HCT116 (cell line): ENCODE results near the gene CSNK2A2. TPM values are rescaled to one million over a fixed set of nuclear protein-coding genes. Genes with fewer than 3 reads are reported as not detected.

Experiments used
- ATAC-seq: fragments of 200-7000 bp; cut with Tn5 transposase; 2 replicates; pipeline ENCODE4 v1.9.1; 2020; ENCODE audit warnings: mild to moderate bottlenecking, moderate library complexity
- BruUV-seq: library from RNA; stranded (reverse); fragments of 400-500 nt; replicated peaks from 2 replicates; lab custom pipeline; 2021; lab: Mats Ljungman, UMichigan
- CTCF ChIA-PET: fragments of 300-600 bp; sonication (Branson Sonifier 250); formaldehyde crosslinking; loops from one replicate; lab custom pipeline; 2021; ENCODE audit warnings: antibody characterized with exemption; lab: Charles Lee
- POLR2A ChIA-PET: fragments of 300-600, 350-600 bp; sonication (Branson Sonifier 250); formaldehyde crosslinking; loops from one replicate; lab custom pipeline; 2021; ENCODE audit warnings: antibody characterized with exemption; lab: Charles Lee
- RAD21 ChIA-PET, 2 experiments: fragments of 300-600 bp; sonication (Branson Sonifier 250); formaldehyde crosslinking; loops; one replicate each; lab custom pipeline; 2023; ENCODE audit warnings: low total read pairs in 2 of 2; ENCODE audit not compliant: uncharacterized antibody in 2 of 2, unreplicated experiment in 2 of 2, low non-redundant PET in 1 of 2; lab: Charles Lee
- DNase-seq: peaks from one replicate; pipeline ENCODE4 v3.0.0-alpha.2; 2010; ENCODE audit warnings: low read depth, low spot score
- H2AFZ ChIP-seq: fragments of 200-600 bp; shearing (Covaris generic), sonication (generic); 2 replicates; pipeline ENCODE4 v1.6.1; 2017; ENCODE audit warnings: low read depth, mixed run types, mixed read lengths, antibody characterized with exemption, low read length; ENCODE audit not compliant: poor library complexity, severe bottlenecking
- H3K27ac ChIP-seq: 2 replicates; pipeline ENCODE4 v1.5.1; 2012; ENCODE audit warnings: low read depth, low read length
- H3K27me3 ChIP-seq: fragments of 200-600 bp; sonication (generic); 2 replicates; pipeline ENCODE4 v1.6.1; 2016; ENCODE audit warnings: mixed run types, low read length, mixed read lengths; ENCODE audit not compliant: insufficient read depth
- H3K36me3 ChIP-seq, 2 experiments: fragments of 200-500 bp in 1 of 2; fragments of 200-600 bp in 1 of 2; sonication (Bioruptor generic) in 1 of 2; sonication (generic) in 1 of 2; 2 replicates each; pipeline versions ENCODE4 v1.5.1 to v1.6.1; 2014 to 2016; ENCODE audit warnings: low read length in 2 of 2, inconsistent platforms in 1 of 2, mixed read lengths in 1 of 2, mixed run types in 1 of 2; ENCODE audit not compliant: insufficient read depth in 2 of 2, control insufficient read depth in 1 of 2
- H3K4me1 ChIP-seq, 2 experiments: fragments of 200-600 bp in 1 of 2; sonication (generic) in 1 of 2; 2 replicates each; pipeline versions ENCODE4 v1.5.1 to v1.6.1; 2012 to 2017; ENCODE audit warnings: low read length in 2 of 2, inconsistent platforms in 1 of 2, mild to moderate bottlenecking in 1 of 2, mixed read lengths in 1 of 2, mixed run types in 1 of 2, moderate library complexity in 1 of 2; ENCODE audit not compliant: insufficient read depth in 2 of 2, control insufficient read depth in 1 of 2
- H3K4me2 ChIP-seq: fragments of 200-600 bp; sonication (generic); 2 replicates; pipeline ENCODE4 v1.6.1; 2017; ENCODE audit warnings: mixed run types, low read length, mixed read lengths
- H3K4me3 ChIP-seq, 2 experiments: fragments of 200-600 bp in 1 of 2; sonication (generic) in 1 of 2; replicated peaks in 1 of 2; 2 replicates each; pipeline ENCODE4 v1.5.1; 2011 to 2016; ENCODE audit warnings: low read length in 2 of 2, control low read depth in 1 of 2, low read depth in 1 of 2, mild to moderate bottlenecking in 1 of 2, mixed read lengths in 1 of 2, mixed run types in 1 of 2
- H3K79me2 ChIP-seq: fragments of 200-600 bp; sonication (generic); 2 replicates; pipeline ENCODE4 v1.6.1; 2017; ENCODE audit warnings: mild to moderate bottlenecking, mixed run types, low read length, moderate library complexity, mixed read lengths; ENCODE audit not compliant: insufficient read depth
- H3K9ac ChIP-seq: fragments of 200-600 bp; sonication (generic); 2 replicates; pipeline ENCODE4 v1.6.1; 2016; ENCODE audit warnings: low read length, mixed read lengths
- H3K9me2 ChIP-seq: fragments of 200-600 bp; sonication (generic), shearing (Covaris generic); 2 replicates; pipeline ENCODE4 v1.6.1; 2017; ENCODE audit warnings: mixed run types, mild to moderate bottlenecking, moderate library complexity; ENCODE audit not compliant: insufficient read depth
- H3K9me3 ChIP-seq, 2 experiments: fragments of 200-500 bp in 1 of 2; fragments of 200-600 bp in 1 of 2; sonication (Bioruptor generic) in 1 of 2; sonication (generic) in 1 of 2; 2 replicates each; pipeline ENCODE4 v1.6.1; 2014 to 2017; ENCODE audit warnings: low read length in 2 of 2, mixed read lengths in 2 of 2, inconsistent platforms in 1 of 2, low read depth in 1 of 2, mild to moderate bottlenecking in 1 of 2, mixed run types in 1 of 2, moderate library complexity in 1 of 2; ENCODE audit not compliant: control insufficient read depth in 1 of 2, insufficient read depth in 1 of 2
- H4K20me1 ChIP-seq: fragments of 200-600 bp; sonication (generic), shearing (Covaris generic); 2 replicates; pipeline ENCODE4 v1.6.1; 2017; ENCODE audit warnings: mixed run types, mild to moderate bottlenecking, moderate library complexity; ENCODE audit not compliant: insufficient read depth
- ATF3 ChIP-seq: IDR thresholded peaks from 2 replicates; pipeline ENCODE4 v1.6.1; 2012
- CBX3 ChIP-seq: IDR thresholded peaks from 2 replicates; pipeline ENCODE4 v1.6.1; 2012; ENCODE audit warnings: low read depth
- CEBPB ChIP-seq: IDR thresholded peaks from 2 replicates; pipeline ENCODE4 v1.6.1; 2012; ENCODE audit warnings: low read depth
- CTCF ChIP-seq, 3 experiments: fragments of 200-600 bp in 1 of 3; sonication (generic) in 1 of 3; IDR thresholded peaks in 2 of 3; conservative IDR thresholded peaks in 1 of 3; 2 replicates each; pipeline ENCODE4 v1.5.1; 2012 to 2017; ENCODE audit warnings: low read depth in 2 of 3, low read length in 2 of 3, antibody characterized with exemption in 1 of 3, borderline replicate concordance in 1 of 3, control low read depth in 1 of 3, mild to moderate bottlenecking in 1 of 3, mixed read lengths in 1 of 3, mixed run types in 1 of 3, moderate library complexity in 1 of 3; ENCODE audit not compliant: insufficient read depth in 1 of 3
- EGR1 ChIP-seq: IDR thresholded peaks from 2 replicates; pipeline ENCODE4 v1.6.1; 2012; ENCODE audit warnings: low read depth
- EZH2phosphoT487 ChIP-seq: fragments of 200-600 bp; IDR thresholded peaks from 2 replicates; pipeline ENCODE4 v1.6.1; 2018; ENCODE audit warnings: antibody characterized with exemption, borderline replicate concordance
- FOSL1 ChIP-seq: IDR thresholded peaks from 2 replicates; pipeline ENCODE4 v1.6.1; 2012; ENCODE audit warnings: low read depth
- POLR2AphosphoS5 ChIP-seq: IDR thresholded peaks from 2 replicates; pipeline ENCODE4 v1.6.1; 2011; ENCODE audit warnings: mild to moderate bottlenecking, low read depth, low read length, moderate library complexity
- RAD21 ChIP-seq: IDR thresholded peaks from 2 replicates; pipeline ENCODE4 v1.6.1; 2012; ENCODE audit warnings: low read depth, mild to moderate bottlenecking
- REST ChIP-seq: IDR thresholded peaks from 2 replicates; pipeline ENCODE4 v1.6.1; 2012; ENCODE audit warnings: low read depth
- SP1 ChIP-seq: IDR thresholded peaks from 2 replicates; pipeline ENCODE4 v1.6.1; 2012; ENCODE audit warnings: low read depth
- SRF ChIP-seq: IDR thresholded peaks from 2 replicates; pipeline ENCODE4 v1.6.1; 2012; ENCODE audit warnings: low read depth
- TCF7L2 ChIP-seq: IDR thresholded peaks from 2 replicates; pipeline ENCODE4 v1.7.0; 2011; ENCODE audit warnings: borderline replicate concordance, inconsistent platforms; ENCODE audit not compliant: insufficient read depth, insufficient read length; ENCODE audit errors: extremely low read depth
- YY1 ChIP-seq: IDR thresholded peaks from 2 replicates; pipeline ENCODE4 v1.6.1; 2011; ENCODE audit warnings: low read length, low read depth, moderate library complexity, mild to moderate bottlenecking; ENCODE audit not compliant: insufficient replicate concordance; ENCODE audit errors: extremely low read depth
- ZBTB33 ChIP-seq: IDR thresholded peaks from 2 replicates; pipeline ENCODE4 v1.6.1; 2011; ENCODE audit warnings: mild to moderate bottlenecking, low read length, moderate library complexity; ENCODE audit not compliant: insufficient replicate concordance; ENCODE audit errors: extremely low read depth
- ZNF274 ChIP-seq: fragments of 200-500 bp; sonication (Bioruptor generic); IDR thresholded peaks from 2 replicates; pipeline ENCODE4 v1.6.1; 2014; ENCODE audit warnings: mild to moderate bottlenecking, low read depth, low read length, inconsistent platforms
- intact Hi-C: fragments of 100-400 bp; cut with micrococcal nuclease; formaldehyde crosslinking; loops from 2 replicates; pipeline ENCODE4 v1.10.0; 2022
- total RNA-seq: library from RNA; stranded (reverse); gene quantifications from one replicate; pipeline ENCODE4 v1.2.1, GENCODE V29; 2021; ENCODE audit not compliant: unreplicated experiment

CSNK2A2 gene
- total RNA-seq, 1 experiment from 2014 or later: 97.7 TPM

GRCh38 chr16:58129097-58129936 is 68.6 kb downstream of the CSNK2A2 start, which contains the start of gene CFAP20:
CFAP20 (minus strand) TSS chr16:58129381; CDS start chr16:58129115, 266 bp downstream.
- no TSS peak for BruUV-seq
- Histone ChIP-seq H3K27ac (peak within 1 kb of the TSS; percentile 80), H3K79me2 (peaks cover 48% of the 10 kb centered on the region), H3K4me3 (peak within 1 kb of the TSS; percentile 94 to 99), H3K4me2 (peak within 1 kb of the TSS; percentile 95), H3K9me3 (no peaks in the 10 kb centered on the region), H3K27me3 (no peaks in the 10 kb centered on the region), H2AFZ (peak within 1 kb of the TSS; percentile 68), H3K4me1 (peaks cover 11 to 28% of the 10 kb centered on the region in 2 experiments; a peak in 3 of 4 replicates), H4K20me1 (peaks cover 18% of the 10 kb centered on the region; the same call in 1 of the 2 replicates), H3K9me2 (no peaks in the 10 kb centered on the region), H3K9ac (peak within 1 kb of the TSS; percentile 98), H3K36me3 (no peaks in the 10 kb centered on the region)
- ChIA-PET RAD21 (interaction anchor here (0.5 to 1.4 kb wide), 3 partner anchors 27 to 105 kb away, joined by 3 to 4 read pairs (median 3); no protein-coding TSS in a partner anchor), CTCF (interaction anchor here (0.6 to 1.8 kb wide), 8 partner anchors 11 to 532 kb away, joined by 3 to 7 read pairs (median 3); no protein-coding TSS in a partner anchor), POLR2A (interaction anchor here (0.8 to 1.4 kb wide), 6 partner anchors 12 to 371 kb away, joined by 3 to 13 read pairs (median 4); partner anchors contain the start of gene NDRG4)
- ATAC-seq (peak; percentile 94), DNase-seq (peak; percentile 100)
- intact Hi-C loops: loop anchor here (1.0 kb wide), 1 partner anchor 104 kb away; the partner anchor contains the start of gene MMP15
- no peak for TF ChIP-seq CTCF (IDR thresholded peaks at IDR 0.05 in 2 of 3, conservative IDR thresholded peaks at IDR 0.05 in 1 of 3; ENCODE audit: borderline replicate concordance in 1 of 3, insufficient read depth in 1 of 3, low read depth in 2 of 3, low read length in 2 of 3)
- TF ChIP-seq SP1: peak; percentile 98
- no peak for TF ChIP-seq FOSL1
- TF ChIP-seq CEBPB: no peak
- TF ChIP-seq EGR1: peak; percentile 87
- TF ChIP-seq POLR2AphosphoS5: peak; percentile 81; the same call in 1 of the 2 replicates
- TF ChIP-seq EZH2phosphoT487: no peak
- peak; percentile 96 for TF ChIP-seq CBX3
- peak; percentile 83 for TF ChIP-seq TCF7L2
- no peak for TF ChIP-seq ATF3
- TF ChIP-seq ZBTB33: no peak
- no peak for TF ChIP-seq REST
- TF ChIP-seq SRF: no peak; the same call in 1 of the 2 replicates
- TF ChIP-seq ZNF274: no peak
- TF ChIP-seq YY1: peak; percentile 85
- no peak for TF ChIP-seq RAD21
